Heart left ventricle (tissue), 13 donors: ENCODE measurements around the gene SH3GLB1.

Experiments
- CTCF ChIP-seq, 12 donors: fragments of 200-600 bp; sonication (generic) in 4 of 12; IDR thresholded peaks; one replicate each; pipeline versions ENCODE4 v1.5.0 to v1.8.0; 2018 to 2022; ENCODE audit warnings: antibody characterized with exemption in 12 of 12, mild to moderate bottlenecking in 5 of 12
- POLR2A ChIP-seq, 2 donors: fragments of 450-650 bp; IDR thresholded peaks; one replicate each; pipeline ENCODE4 v1.6.1; 2017; ENCODE audit warnings: antibody characterized with exemption in 2 of 2, mild to moderate bottlenecking in 2 of 2, moderate library complexity in 2 of 2
- donor health status: ischemic (EF 13 %, LVEDD 7.1; RV severe dilation, severe dysfunction).
- donor health status: DM: no; HTN: yes; CAD: no.
- donor health status: DM: no; HTN: no; CAD: no.
- donor health status: ischemic (EF 25% LVEDD 6.9; RV normal size, moderate dysfunction).
- donor health status: ischemic (EF 25% LVEDD 5.7; RV mildly dilated, moderate dysfunction).
- donor health status: ischemic (EF 35%, LVEDD 5.7; RV mildly dilated, moderate dysfunction).
- donor health status: nonischemic (EF 11% LVEDD 7.7; RV severe dilation, severe dysfunction).
- donor health status: DM: yes; HTN: yes; CAD: no.
- donor health status: PGD.
- donor health status: ischemic (EF 29% LVEDD 5.4; RV normal size, mild dysfunction).
- donor health status: nonischemic (EF 23%, LVEDD 6.1; RV moderate dilation, normal function).

- TF ChIP-seq POLR2A (IDR thresholded peaks at IDR 0.05), result no peak
- no peak for TF ChIP-seq CTCF (IDR thresholded peaks at IDR 0.05)
These were observed 55.8 kb downstream of the SH3GLB1 start for GRCh38 chr1:86760199-86760598.
